GM18867 (cell line): ENCODE data around the gene TWNK.

Experiments used
- ATAC-seq: cut with Tn5 transposase; IDR thresholded peaks from one replicate; pipeline ENCODE4 v1.9.1; 2021; ENCODE audit warnings: mild to moderate bottlenecking, moderate library complexity; ENCODE audit not compliant: unreplicated experiment

TWNK gene

GRCh38 chr10:100996678-100997359 lies 9.5 kb downstream of the TWNK start:
- ATAC-seq = no peak

DNA sequence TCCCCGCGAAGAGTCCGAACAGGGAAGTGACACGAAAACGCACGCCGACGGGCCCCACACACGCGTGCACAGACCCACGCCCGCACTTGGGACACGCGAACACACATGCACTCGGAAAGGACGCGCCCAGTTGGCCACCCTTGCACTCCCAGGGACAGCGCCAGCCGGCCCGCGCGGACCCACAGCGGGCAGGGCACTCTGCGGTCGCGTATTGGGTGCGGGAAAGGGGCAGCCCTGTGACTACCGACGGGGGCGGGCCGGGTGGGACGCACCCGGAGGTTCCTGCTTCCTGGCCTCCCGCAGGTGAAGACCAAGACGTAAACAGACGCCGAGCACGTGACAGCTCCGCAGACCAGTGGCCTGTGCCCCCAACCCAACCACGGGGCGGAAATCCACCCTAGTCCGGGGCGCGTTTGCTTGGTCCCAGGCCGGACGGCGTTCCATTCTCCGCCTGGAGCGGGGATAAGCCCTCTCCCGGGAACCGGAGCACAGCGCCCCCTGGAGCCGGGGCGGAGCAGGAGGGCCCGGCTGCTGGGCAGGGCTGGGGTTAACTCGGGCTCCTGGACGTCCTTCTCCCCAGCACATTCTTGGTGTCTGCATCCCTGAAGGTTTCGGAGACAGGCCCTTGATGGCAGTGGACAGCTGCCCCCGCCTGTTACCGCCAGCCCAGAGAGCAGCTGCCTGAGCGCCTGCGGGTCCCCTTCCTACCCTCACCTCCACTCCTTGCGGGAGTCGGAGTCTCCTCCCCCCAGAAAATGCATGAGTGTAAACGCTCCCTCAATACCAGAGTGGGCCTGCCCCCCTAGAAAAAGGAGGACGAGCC lies 10.2 kb downstream of the TWNK start:
- ATAC-seq = peak; percentile 37

DNA sequence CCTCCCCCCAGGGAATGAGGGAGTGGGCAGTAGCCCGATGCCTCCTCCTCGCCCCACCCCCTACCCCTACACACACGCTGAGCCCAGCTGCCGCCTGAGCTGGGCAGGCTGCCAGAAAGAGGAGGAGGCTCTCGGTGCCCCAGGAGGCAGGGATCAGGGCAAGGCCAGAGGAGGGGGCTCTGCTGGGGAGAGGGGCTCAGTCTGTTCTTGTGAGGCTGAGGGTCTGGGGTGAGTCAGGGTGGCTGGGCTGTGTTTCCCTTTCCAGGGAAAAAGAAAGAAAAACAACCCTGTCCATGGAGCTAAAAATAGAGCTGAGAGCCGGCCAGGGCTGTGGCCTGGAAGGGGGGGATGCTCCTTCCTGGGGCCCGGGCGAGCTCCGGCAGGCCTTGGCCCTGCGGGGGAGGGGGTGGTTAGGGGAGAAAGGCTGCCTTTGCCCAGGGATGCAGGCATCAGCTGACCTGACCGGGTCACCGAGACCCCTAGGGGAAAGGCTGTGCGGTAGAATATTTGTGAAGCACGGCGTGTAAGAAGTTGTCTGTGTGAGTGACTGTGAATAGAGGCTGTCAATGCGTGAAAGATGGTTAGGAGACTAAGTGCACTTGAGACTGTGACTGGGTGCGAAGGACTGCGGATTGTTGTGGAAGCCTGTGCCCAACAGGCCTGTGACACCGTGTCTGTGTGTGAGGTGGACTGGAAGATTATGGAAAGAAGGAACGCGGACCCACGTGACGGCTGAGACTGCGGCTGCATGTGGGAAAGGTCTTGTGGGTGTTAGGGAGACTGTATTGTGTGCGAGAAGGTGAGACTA lies 11.0 kb downstream of the TWNK start:
- ATAC-seq = peak; percentile 25

DNA sequence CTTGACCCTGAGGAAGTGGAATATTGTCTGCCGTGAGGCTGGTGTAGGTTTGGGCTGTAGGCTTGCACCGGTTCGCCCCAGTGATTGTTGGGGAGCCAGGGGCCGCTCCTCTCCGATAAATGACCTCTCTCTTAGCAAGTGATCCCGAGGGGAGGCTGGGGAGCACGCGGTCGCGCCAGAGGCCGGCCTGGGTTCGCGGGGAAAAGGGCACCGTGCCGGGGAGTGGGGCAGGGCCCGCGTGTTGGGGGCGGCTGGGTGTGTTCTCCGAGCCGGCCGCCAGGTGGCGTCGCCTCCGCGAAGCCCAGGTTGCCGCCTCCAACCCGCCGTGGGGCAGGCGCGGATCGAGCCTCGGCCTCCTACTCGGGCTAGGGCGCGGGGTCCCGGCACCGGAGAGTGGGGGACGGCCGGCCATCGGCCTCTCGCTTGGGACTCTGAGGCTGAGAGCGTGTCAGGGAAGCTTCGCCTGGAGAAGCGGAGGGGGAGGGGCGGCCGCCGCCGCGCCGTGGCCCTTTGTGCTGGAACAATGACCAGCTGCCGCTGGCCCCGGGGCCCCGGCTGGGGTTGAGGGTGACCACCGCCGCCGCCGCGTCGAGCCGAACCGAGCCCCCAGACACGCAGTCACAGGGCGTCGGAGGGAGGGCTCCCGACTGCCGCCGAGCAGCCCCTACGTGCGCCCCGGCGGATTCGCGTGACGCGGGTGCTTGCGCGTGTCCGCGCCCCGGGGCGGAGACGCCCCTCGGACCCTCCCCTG lies 11.8 kb downstream of the TWNK start:
- ATAC-seq = peak; percentile 55

DNA sequence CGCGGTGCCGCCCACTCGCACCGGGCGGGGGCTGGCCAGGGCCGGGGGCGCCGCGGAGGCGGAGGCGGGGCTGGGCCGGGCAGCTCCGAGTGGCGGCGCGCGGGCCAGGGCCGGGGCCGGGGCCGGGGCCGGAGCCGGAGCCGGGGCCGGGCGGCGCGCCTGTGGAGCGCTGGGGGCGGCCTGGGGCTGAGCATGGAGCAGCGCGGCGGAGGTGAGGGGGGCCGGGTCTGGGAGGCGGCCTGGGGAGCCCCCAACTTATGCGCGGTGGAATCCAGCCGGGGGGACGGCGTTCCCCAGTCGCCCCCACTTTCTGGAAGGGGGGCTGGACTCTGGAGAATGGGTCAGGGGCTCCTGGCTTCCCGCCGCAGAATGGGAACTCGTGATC lies 12.4 kb downstream of the TWNK start, which contains the start of gene LZTS2:
Gene LZTS2 (plus strand): TSS at position 67 of the 385 bp plus-strand sequence. CDS start 2,731 bp downstream, outside the sequence.
- no peak for ATAC-seq

DNA sequence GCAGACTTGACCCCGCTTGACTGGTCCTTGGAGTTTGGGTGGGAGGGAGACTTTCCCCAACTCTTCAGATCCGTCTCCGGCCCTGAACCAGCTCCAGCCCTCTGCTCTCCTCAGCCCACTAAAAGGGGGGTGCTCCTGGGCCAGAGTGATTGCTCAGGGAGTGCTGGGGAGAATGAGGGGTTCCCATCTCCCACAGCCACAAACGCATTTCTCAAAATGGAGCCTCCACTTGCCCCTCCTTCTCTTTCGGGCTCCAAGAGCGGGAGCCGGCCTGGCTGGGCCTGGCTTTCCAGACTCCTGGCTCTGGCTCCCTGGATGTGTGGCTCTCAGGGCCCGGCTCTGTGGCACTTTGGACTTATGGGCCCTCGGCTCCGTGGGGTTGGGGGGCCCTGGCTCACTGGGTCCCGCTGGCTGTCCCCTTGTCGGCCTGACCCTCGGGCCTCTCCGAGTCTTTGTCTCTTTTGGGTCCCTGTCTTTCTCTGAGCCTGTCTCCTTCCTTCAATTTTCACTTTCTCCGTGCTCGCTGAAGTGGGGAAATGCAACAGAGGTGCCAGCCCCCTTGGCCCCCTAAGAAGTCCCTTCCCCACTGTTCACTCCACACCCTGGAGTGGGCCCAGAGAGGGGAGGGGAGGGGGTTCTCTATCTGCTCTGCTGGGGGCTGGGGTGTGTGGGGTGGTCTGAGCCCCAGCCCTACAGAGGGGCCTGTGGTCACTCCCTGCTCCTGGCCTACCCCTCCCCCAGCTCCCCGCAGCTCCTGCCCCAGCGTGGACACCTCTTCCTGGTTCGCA lies 13.0 kb downstream of the TWNK start:
- no peak for ATAC-seq

GRCh38 chr10:101000915-101001658 lies 13.7 kb downstream of the TWNK start:
- no peak for ATAC-seq

GRCh38 chr10:101001659-101002035 lies 14.3 kb downstream of the TWNK start:
- ATAC-seq = no peak

DNA sequence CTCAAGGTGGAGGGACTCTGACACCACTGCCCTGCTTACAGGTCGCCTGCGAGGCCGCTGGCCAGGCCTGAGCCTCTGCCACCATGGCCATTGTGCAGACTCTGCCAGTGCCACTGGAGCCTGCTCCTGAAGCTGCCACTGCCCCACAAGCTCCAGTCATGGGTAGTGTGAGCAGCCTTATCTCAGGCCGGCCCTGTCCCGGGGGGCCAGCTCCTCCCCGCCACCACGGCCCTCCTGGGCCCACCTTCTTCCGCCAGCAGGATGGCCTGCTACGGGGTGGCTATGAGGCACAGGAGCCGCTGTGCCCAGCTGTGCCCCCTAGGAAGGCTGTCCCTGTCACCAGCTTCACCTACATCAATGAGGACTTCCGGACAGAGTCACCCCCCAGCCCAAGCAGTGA lies 15.1 kb downstream of the TWNK start:
- no peak for ATAC-seq

- no peak for ATAC-seq
These were observed 16.4 kb downstream of the TWNK start for GRCh38 chr10:101003639-101004206.

- ATAC-seq = no peak
These were observed 18.0 kb downstream of the TWNK start for GRCh38 chr10:101005361-101005760.

DNA sequence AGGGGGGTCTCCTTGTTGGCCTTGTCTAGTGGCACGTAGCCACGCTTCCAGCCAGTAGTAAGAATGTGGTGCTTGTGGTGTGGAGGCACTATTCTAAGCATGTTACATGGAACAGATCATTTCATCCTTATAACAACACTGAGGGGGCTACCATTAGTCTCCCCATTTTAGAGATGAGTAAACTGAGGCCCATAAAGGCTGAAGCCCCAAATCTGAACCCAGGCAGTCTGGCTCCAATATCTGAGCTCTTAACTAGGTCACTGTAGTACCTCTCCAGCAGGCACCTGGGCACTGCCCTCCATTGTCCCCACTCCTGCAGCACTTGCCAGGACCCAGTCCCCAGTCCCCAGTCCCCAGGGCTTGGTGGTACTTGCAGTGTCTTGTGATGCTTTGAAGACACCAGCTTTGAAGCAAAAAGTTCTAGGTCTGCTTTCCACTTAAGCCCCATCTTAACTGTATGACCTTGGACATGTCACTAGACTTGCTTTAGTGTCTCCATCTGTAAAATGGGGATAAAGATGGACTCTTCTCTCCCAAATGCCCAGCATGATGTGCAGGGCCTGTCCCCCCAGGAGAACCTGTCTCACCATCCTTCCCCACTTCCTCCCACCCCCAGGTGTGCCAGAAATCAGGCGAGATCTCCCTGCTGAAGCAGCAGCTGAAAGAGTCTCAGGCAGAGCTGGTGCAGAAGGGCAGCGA lies 18.7 kb downstream of the TWNK start:
- no peak for ATAC-seq

- ATAC-seq = no peak
These were observed 19.3 kb downstream of the TWNK start for GRCh38 chr10:101006593-101007098.

DNA sequence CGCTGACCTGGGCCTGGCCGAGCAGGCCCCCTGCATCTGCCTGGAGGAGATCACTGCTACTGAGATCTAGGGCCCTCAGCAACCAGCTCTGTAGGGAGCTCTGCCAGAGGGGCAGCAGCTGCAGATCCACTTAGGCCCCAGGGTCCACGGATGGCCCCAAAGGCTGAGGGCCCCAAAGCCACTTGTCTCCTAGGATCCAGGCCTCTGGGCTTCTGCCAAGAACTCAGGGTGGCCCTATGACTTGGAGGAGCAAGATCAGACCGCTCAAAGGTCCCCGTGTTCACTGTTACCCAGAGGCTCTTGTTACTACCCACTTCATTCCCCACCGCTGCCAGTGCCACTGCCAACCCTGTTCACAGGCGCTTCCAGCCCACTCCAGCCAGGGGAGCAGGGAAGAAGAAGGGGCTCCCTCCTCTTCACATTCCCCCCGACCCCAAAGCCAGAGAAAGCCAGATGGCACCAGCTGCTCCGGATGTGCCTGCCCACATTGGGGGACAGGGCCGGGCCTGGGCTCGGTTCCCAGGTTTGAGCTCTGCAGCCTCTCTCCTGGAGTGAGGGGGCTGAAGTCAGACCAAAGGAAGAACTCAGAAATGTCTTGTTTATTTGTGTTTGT lies 19.9 kb downstream of the TWNK start:
- ATAC-seq = no peak

- ATAC-seq = no peak
These were observed 20.8 kb downstream of the TWNK start for GRCh38 chr10:101007915-101008822.

DNA sequence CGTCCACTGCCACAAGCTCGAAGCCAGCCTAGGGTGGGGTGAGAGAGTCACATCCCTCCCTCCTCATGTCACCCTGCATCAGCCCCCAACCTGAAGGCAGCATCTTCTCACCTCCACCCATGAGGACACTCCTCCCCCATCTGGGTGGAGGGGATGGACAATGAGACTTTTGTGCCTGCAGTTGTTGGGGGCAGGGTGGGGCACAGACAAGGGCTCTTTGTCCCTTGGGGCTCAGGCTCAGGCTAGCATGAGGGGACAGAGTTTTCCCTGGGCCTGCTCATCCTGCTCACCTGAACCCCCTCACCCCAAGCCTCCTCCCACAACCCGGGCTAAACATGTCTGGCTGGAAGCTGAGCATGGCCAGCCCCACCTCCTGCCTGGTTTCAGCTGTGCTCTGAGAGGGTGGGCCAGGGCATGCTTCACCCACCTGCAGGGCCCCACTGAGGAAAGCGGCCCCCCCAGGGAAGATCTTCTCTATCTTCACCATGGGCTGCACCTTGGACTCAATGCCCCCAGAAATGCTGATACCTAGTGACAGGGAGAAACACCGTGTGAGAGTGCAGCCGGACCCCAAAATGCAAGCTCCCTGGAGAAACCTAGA lies 21.6 kb downstream of the TWNK start:
- ATAC-seq = no peak
